ENCODE measurements around the gene TMEM50B. TPM values are rescaled to one million over a fixed set of nuclear protein-coding genes. Genes with fewer than 3 reads are reported as not detected.
"Not testable (repeated sequence)": the region's sequence is repeated elsewhere in the genome, so short reads cannot be mapped to it uniquely, and the experiment has no call there.

The TMEM50B gene
- polyA plus RNA-seq, 1 donor, result 52.7 TPM

DNA sequence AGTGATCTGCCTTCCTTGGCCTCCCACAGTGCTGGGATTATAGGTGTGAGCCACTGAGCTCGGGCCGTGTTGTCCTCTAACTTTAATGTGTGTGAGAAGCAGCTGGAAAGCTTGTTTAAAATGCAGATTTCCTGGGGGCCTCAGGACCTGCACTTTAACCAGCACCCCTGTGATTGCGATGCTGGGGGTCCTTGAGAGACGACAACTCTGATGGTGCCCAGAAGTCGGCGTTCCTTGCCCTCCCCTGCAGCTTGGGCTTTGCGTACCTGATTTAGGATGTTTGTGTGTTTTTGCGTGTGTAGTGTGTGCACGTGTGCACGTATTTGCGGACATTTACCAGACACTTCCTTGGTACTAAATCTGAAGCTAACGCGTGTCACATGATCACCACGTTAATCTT, 65.7 kb downstream of the TMEM50B start:
- Histone ChIP-seq H3K4me1 (ENCODE audit: control insufficient read depth, insufficient read depth, low read length) (peaks cover 51% of the 10 kb centered on the region), H3K27me3 (ENCODE audit: control insufficient read depth, insufficient read depth, low read length) (no peaks in the 10 kb centered on the region), H3K27ac (ENCODE audit: low read length) (peak overlapping the region; percentile 89), H3K4me3 (ENCODE audit: low read length) (no peak overlapping the region), H3K9me3 (ENCODE audit: control insufficient read depth, low read depth, low read length) (no peaks in the 10 kb centered on the region), H3K36me3 (ENCODE audit: control insufficient read depth, insufficient read depth, low read length) (peaks cover 48% of the 10 kb centered on the region)
- no CpG with 5 or more reads among the region's 14 CpGs for WGBS (ENCODE audit: insufficient coverage, low lambda C conversion rate)
- no peak for DNase-seq

DNA sequence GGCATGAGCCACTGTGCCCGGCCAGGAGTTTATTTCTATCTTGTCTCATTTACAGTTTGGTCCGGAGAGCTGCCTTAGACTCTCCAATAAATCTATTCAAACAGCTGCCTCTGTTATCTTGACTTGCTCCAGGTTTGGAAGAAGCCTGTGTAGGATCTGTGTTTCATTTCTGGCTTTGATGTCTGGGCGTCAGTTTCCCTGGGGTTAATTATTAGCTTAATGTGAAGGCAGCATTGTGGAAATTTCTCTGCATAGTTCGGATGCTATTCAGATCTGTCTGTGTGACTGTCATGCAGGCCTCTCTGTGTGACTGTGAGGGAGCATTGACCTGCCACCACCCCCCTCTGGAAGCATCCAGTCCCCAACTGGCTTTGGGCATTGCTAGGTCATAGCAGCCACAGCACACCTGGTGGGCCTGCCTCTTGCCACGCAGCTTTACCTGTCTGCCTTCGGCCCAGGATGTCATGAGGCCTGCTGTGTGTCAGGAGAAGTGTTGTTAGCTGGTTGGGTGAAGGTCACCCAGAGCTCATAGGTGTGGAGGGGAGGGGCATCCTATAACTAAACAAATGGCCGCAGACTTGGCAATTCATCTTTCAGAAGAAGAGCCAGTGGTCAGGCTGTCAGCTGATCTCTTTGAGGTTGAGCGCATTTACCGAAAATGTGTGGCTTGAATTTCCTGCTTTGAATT, 66.8 kb downstream of the TMEM50B start:
- H3K9me3 ChIP-seq (ENCODE audit: control insufficient read depth, low read depth, low read length), result no peaks in the 10 kb centered on the region
- WGBS (ENCODE audit: insufficient coverage, low lambda C conversion rate), result no CpG with 5 or more reads among the region's 9 CpGs
- H3K27ac ChIP-seq (ENCODE audit: low read length), result peak overlapping the region; percentile 89
- no peaks in the 10 kb centered on the region for H3K27me3 ChIP-seq (ENCODE audit: control insufficient read depth, insufficient read depth, low read length)
- peaks cover 51% of the 10 kb centered on the region for H3K4me1 ChIP-seq (ENCODE audit: control insufficient read depth, insufficient read depth, low read length)
- H3K36me3 ChIP-seq (ENCODE audit: control insufficient read depth, insufficient read depth, low read length), result peaks cover 43% of the 10 kb centered on the region
- peak in 1 of 2 donors; percentile 90 for DNase-seq
- no peak overlapping the region for H3K4me3 ChIP-seq (ENCODE audit: low read length)

- Histone ChIP-seq H3K36me3 (ENCODE audit: control insufficient read depth, insufficient read depth, low read length) (peaks cover 41% of the 10 kb centered on the region), H3K27ac (ENCODE audit: low read length) (peak overlapping the region; percentile 89), H3K4me1 (ENCODE audit: control insufficient read depth, insufficient read depth, low read length) (peaks cover 51% of the 10 kb centered on the region)
- not testable (repeated sequence) for H3K27me3 ChIP-seq (ENCODE audit: control insufficient read depth, insufficient read depth, low read length); H3K4me3 ChIP-seq (ENCODE audit: low read length); H3K9me3 ChIP-seq (ENCODE audit: control insufficient read depth, low read depth, low read length); DNase-seq
- no CpG with 5 or more reads among the region's 12 CpGs for WGBS (ENCODE audit: insufficient coverage, low lambda C conversion rate)
These were observed 67.3 kb downstream of the TMEM50B start for GRCh38 chr21:33412439-33412831.

DNA sequence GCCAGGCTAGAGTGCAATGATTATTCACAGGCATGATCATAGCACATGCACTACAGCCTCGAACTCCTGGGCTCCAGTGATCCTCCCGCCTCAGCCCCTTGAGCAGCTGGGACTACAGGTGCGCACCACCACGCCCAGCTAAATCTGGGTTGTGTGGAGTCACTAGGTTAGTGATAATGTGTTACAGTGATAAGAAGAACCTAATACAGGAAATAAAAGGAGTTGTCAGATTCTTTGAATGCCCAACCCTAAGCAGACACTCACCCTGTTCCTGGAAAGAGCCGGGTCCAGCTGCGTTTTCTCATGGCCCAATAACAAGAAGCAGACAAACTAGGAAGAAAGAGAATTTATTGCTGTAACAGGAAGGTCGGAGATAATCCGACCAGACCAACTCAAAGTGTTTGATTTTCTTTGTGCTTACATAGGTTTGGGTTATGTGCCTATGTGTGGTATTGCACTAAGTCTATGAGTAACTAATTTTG, 67.8 kb downstream of the TMEM50B start:
- WGBS (ENCODE audit: insufficient coverage, low lambda C conversion rate), result no CpG with 5 or more reads among the region's 8 CpGs
- Histone ChIP-seq H3K27me3 (ENCODE audit: control insufficient read depth, insufficient read depth, low read length) (no peaks in the 10 kb centered on the region), H3K4me3 (ENCODE audit: low read length) (no peak overlapping the region), H3K27ac (ENCODE audit: low read length) (peak overlapping the region; percentile 89), H3K9me3 (ENCODE audit: control insufficient read depth, low read depth, low read length) (no peaks in the 10 kb centered on the region), H3K36me3 (ENCODE audit: control insufficient read depth, insufficient read depth, low read length) (peaks cover 38% of the 10 kb centered on the region), H3K4me1 (ENCODE audit: control insufficient read depth, insufficient read depth, low read length) (peaks cover 53% of the 10 kb centered on the region)
- DNase-seq, result peak; percentile 73 to 89

GRCh38 chr21:33406493-33406892, 73.3 kb downstream of the TMEM50B start:
- Histone ChIP-seq H3K36me3 (ENCODE audit: control insufficient read depth, insufficient read depth, low read length) (peaks cover 9% of the 10 kb centered on the region), H3K4me3 (ENCODE audit: low read length) (no peak overlapping the region), H3K27ac (ENCODE audit: low read length) (peak overlapping the region; percentile 95), H3K4me1 (ENCODE audit: control insufficient read depth, insufficient read depth, low read length) (peaks cover 28% of the 10 kb centered on the region), H3K27me3 (ENCODE audit: control insufficient read depth, insufficient read depth, low read length) (no peaks in the 10 kb centered on the region), H3K9me3 (ENCODE audit: control insufficient read depth, low read depth, low read length) (no peaks in the 10 kb centered on the region)
- no peak for DNase-seq
- WGBS (ENCODE audit: insufficient coverage, low lambda C conversion rate), result 44% methylated on average over 1 of the region's 5 CpGs

DNA sequence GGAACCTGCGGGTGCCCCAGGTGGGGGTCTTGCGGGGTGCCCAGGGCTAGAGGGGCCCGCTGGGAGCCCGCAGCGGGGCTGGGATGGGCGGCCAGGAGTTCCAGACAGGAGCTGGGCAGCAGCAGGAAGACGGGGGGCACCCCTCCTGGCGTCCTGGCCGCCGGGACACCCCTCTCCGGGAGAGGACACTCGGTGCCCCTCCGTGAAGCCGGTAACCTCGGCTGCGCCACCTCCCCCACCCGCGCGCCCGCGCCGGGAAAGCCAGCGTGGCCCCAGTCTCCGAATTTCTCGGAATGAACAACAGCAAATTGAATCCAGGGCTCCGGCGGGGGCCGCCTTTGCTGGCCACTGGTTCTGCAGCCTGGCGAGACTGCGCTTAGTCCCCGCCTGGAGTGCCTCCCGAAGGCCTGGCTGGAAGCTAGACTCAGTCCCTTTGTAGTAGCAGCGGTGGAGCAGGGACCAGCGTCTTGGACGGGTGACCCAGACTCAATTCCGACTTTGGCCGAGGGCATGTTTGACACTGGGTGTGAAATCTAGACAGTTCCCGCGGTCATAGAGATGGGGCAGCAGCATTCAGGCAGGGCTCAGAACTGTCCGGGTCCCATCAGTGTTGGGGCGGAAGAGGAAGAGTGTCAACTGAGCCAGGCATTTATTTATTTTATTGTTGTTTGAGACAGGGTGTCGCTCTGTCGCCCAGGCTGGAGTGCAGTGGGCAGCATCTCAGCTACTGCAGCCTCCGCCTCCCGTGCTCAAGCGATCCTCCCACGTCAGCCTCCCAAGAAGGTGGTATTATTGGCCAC, 75.8 kb downstream of the TMEM50B start:
- Histone ChIP-seq H3K4me1 (ENCODE audit: control insufficient read depth, insufficient read depth, low read length) (peaks cover 20% of the 10 kb centered on the region), H3K4me3 (ENCODE audit: low read length) (peak overlapping the region; percentile 85), H3K9me3 (ENCODE audit: control insufficient read depth, low read depth, low read length) (no peaks in the 10 kb centered on the region), H3K27me3 (ENCODE audit: control insufficient read depth, insufficient read depth, low read length) (no peaks in the 10 kb centered on the region), H3K36me3 (ENCODE audit: control insufficient read depth, insufficient read depth, low read length) (no peaks in the 10 kb centered on the region), H3K27ac (ENCODE audit: low read length) (peak overlapping the region; percentile 95)
- no CpG with 5 or more reads among the region's 47 CpGs for WGBS (ENCODE audit: insufficient coverage, low lambda C conversion rate)
- peak in 1 of 2 donors; percentile 73 for DNase-seq

- Histone ChIP-seq H3K4me1 (ENCODE audit: control insufficient read depth, insufficient read depth, low read length) (peaks cover 20% of the 10 kb centered on the region), H3K9me3 (ENCODE audit: control insufficient read depth, low read depth, low read length) (no peaks in the 10 kb centered on the region), H3K4me3 (ENCODE audit: low read length) (peak within 1 kb of the TSS; percentile 85), H3K27ac (ENCODE audit: low read length) (peak within 1 kb of the TSS; percentile 95), H3K27me3 (ENCODE audit: control insufficient read depth, insufficient read depth, low read length) (no peaks in the 10 kb centered on the region), H3K36me3 (ENCODE audit: control insufficient read depth, insufficient read depth, low read length) (no peaks in the 10 kb centered on the region)
- DNase-seq, result peak in 1 of 2 donors; percentile 67
- WGBS (ENCODE audit: insufficient coverage, low lambda C conversion rate), result no CpG with 5 or more reads among the region's 89 CpGs
These were observed 76.5 kb downstream of the TMEM50B start, which contains the start of gene IFNGR2 for GRCh38 chr21:33403128-33403785. IFNGR2 (plus strand) TSS chr21:33403413; CDS start chr21:33403544, 131 bp downstream.

GRCh38 chr21:33402001-33402979, 77.5 kb downstream of the TMEM50B start:
- 100% methylated on average over 3 of the region's 45 CpGs for WGBS (ENCODE audit: insufficient coverage, low lambda C conversion rate)
- Histone ChIP-seq H3K27me3 (ENCODE audit: control insufficient read depth, insufficient read depth, low read length) (no peaks in the 10 kb centered on the region), H3K36me3 (ENCODE audit: control insufficient read depth, insufficient read depth, low read length) (no peaks in the 10 kb centered on the region), H3K27ac (ENCODE audit: low read length) (peak overlapping the region; percentile 74), H3K4me1 (ENCODE audit: control insufficient read depth, insufficient read depth, low read length) (peaks cover 20% of the 10 kb centered on the region), H3K9me3 (ENCODE audit: control insufficient read depth, low read depth, low read length) (no peaks in the 10 kb centered on the region), H3K4me3 (ENCODE audit: low read length) (peak overlapping the region; percentile 53)
- peak in 1 of 2 donors; percentile 65 for DNase-seq

- Histone ChIP-seq H3K27ac (ENCODE audit: low read length) (no peak overlapping the region), H3K4me1 (ENCODE audit: control insufficient read depth, insufficient read depth, low read length) (peaks cover 14% of the 10 kb centered on the region), H3K4me3 (ENCODE audit: low read length) (no peak overlapping the region), H3K9me3 (ENCODE audit: control insufficient read depth, low read depth, low read length) (no peaks in the 10 kb centered on the region), H3K36me3 (ENCODE audit: control insufficient read depth, insufficient read depth, low read length) (no peaks in the 10 kb centered on the region), H3K27me3 (ENCODE audit: control insufficient read depth, insufficient read depth, low read length) (no peaks in the 10 kb centered on the region)
- no CpG with 5 or more reads among the region's 6 CpGs for WGBS (ENCODE audit: insufficient coverage, low lambda C conversion rate)
- no peak for DNase-seq
These were observed 78.2 kb downstream of the TMEM50B start for GRCh38 chr21:33401630-33401992.

Data from large intestine (tissue), 3 donors.